GF-D8 (cell line): ENCODE data around the gene PIK3C2G.

Experiments
- DNase-seq: peaks from one replicate; lab custom pipeline; 2025; lab: John Stamatoyannopoulos, UW

Gene PIK3C2G

DNA sequence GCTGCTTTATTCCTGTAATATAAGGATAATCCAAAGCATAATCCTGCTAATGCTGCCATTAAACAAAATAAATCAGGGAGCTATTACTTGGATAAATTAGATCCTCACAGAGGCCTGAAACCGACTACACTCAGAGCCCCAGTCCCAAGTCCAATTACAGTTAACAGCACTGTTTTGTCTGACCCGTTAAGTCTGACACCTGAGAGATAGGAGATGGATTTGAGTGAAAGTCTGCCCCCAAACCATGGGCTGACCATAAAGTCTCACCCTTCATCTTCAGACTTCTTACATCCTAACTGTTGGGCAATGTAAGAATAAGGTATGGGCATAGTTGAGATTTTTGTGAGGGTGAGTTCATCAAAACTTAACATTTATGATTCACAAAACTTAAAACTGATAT is 294.8 kb downstream of the PIK3C2G start:
- no peak for DNase-seq

DNA sequence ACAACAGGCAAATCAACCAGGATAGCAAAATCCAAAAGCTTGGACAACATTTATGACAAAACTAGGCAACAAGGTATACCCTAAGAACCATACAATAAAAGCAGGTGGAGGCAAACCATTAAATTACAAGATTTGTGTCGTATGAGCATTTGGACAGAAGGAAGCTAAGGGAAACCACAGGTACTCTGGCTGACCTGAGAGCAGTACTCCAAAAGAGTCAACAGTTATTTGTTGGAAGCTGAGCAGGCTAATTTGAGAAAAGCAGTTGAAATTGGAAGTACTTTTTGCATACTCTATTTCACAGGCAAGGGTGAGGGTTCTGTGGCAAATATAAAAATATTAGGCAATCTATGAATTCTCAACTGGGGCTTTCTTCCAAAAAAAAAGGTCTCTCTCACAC is 297.9 kb downstream of the PIK3C2G start:
- no peak for DNase-seq

DNA sequence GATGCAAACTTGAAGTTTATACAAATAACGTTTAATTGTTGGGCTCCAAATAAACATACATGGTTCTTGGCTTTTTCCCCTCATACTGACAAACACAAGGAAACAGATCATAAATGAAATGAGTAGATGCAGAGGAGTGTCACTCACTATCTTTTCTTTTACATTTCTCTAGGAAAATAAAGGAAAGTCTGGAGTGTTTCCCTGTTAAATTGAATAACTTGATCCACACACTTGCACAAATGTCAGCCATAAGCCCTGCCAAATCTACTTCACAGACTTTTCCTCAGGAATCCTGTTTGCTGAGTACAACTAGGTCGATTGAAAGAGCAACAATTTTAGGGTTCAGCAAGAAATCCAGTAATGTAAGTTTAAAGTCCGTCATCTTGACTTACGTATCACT is 301.2 kb downstream of the PIK3C2G start:
- no peak for DNase-seq

DNA sequence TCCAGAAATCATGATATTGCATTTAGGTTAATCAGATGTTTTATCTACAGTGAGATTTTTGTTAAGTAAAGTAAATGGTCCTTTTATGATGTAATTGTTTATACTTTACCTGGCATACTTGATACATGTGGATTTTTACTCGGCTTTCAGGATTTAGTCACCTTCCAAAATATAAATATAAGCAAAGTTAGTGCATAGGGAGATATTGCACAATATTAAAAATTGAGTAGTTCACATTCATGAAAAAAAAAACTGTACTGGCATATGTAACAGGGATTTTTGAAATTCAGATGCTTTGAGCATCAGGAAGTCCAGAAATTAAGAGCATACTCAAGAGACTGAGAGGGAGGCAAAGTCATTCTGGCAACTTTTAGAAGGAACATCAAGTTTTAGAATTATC is 303.0 kb downstream of the PIK3C2G start:
- no peak for DNase-seq

DNA sequence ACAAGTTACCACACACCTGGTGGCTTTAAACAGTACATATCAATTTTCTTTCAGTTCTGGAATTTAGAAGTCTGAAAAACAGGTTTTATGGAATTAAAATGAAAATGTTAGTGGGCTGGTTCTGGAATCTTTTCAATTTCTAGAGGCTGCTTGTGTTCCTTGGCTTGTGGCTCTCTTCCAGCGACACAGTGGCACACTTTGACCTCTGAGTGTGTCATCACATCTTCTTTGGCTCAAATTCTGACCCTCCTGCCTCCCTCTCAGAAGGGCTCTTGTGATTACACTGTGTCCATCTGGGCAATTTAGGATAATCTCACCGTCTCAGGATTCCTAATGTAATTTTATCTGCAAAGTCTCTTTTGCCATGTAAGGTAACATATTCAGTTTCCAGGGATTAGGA is 306.5 kb downstream of the PIK3C2G start:
- DNase-seq: no peak

DNA sequence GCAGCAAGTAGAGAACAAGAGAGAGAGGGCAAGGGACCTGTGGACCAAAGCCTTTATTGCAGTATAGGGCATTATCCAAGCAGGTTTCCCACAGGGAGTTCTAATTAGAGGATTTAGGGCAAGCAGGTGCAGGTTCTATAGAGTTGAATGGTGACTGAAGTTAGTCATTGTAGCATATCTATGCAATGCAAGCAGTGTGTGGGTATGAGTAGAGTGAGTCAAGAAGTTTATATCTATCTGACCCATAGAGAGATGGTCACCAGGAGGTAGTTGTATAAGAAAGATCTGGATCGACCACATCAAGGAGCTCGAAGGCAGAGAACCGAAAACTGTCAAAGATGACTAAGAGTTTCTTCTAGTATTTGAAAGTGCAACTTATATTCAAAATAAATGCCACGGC is 309.2 kb downstream of the PIK3C2G start:
- DNase-seq: no peak

GRCh38 chr12:18576104-18576626 is 314.8 kb downstream of the PIK3C2G start:
- no peak for DNase-seq

GRCh38 chr12:18576648-18577047 is 315.3 kb downstream of the PIK3C2G start:
- DNase-seq: no peak

DNA sequence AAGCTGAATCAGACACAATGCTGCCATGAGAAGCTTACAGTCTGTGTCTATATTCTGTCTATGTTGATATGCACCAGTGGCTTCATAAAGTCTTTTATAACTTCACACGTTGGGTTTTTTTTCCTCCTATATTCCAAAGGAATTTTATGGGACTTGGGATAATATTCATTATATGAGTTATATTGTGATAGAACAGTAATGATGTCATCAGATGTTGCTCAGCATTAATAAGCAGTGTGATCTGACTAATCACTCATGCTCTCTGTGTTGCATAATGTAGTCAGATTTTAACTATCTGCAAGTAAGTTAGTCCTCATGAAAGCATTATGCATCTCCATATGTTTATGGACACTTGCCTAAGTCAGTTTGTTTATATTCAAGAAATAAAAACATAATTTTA is 316.9 kb downstream of the PIK3C2G start:
- no peak for DNase-seq

DNA sequence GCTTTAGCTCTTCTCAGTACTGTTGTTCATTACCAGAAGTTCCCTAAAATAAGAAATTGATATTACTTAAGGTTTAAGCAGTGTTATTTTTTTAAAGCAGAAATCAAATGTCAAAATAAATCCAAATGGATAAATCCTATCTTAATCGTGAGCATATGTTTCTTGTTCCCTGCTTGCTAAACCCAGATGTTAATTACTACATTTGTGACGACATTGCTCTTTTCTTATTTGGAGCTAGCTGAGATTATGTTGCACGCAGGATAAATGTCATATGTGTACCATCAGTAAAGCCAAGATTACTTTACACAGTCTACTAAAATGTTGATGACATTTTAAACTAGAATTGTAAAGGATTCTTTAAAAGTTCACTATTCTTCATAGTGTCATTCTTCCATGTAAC is 319.0 kb downstream of the PIK3C2G start:
- no peak for DNase-seq

DNA sequence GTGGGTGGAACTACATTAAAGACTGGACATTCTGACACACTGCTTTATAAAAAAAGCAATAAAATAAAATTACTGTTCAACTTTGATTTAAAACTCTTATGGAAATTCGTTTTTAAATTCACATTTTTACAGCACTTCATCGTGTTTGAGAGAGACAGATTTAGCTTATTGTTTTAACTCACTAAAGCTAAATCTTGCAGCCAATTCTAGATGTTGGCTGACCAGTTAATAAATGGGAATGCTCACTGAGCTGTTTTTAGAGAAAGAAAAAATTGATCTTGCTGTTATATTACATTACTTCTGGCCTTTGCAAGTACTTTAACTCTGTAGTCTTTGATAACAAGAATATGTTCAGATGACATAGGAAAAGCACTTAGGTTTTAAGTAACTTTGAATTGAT is 319.4 kb downstream of the PIK3C2G start:
- DNase-seq: no peak

DNA sequence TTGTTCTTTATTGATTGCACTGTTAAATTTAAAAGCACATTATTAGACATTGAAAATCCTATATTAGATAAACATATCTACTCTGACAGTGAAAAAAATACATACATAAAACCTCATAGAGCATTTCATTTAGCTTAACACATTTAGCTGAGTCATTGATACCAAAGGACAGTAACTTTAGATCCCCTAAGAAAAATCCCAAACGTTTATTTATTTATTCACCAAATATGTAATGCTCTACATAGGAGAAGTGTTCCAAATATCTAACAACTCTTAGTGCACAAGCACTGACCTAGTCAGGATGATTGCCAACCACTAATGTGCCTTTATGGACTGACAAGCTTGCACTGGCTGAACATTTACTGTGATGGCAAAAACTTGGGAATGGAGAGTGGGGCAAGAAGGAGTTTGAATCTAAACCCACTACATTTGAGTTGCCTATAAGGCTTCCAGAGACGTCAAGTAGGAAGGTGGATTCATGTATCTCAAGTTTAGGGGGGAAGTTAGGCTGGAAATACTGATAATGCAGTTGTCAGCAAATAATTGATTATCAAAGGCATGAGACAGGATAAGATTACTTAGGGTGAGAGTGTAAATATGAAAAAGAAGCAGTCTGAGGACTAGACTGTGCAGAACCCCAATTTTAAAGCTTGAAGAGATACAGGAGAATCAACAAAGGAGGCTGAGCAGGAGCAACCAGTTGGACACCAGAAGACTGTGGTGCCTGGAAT is 320.1 kb downstream of the PIK3C2G start:
- DNase-seq: no peak

- no peak for DNase-seq
These were observed 322.3 kb downstream of the PIK3C2G start for GRCh38 chr12:18583655-18584054.

DNA sequence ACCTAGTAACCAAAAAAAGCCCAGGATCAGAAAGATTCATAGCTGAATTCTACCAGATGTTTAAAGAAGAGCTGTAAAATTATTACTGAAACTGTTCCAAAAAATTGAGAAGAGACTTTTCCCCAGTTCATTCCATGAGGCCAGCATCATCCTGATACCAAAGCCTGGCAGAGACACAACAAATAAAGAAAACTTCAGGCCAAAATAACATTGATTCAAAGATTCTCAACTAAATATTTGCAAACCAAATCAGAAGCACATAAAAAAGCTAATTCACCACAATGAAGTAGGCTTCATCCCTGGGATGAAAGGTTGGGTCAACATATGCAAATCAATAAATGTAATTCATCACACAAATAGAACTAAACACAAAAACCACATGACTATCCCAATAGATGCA is 325.3 kb downstream of the PIK3C2G start:
- no peak for DNase-seq

DNA sequence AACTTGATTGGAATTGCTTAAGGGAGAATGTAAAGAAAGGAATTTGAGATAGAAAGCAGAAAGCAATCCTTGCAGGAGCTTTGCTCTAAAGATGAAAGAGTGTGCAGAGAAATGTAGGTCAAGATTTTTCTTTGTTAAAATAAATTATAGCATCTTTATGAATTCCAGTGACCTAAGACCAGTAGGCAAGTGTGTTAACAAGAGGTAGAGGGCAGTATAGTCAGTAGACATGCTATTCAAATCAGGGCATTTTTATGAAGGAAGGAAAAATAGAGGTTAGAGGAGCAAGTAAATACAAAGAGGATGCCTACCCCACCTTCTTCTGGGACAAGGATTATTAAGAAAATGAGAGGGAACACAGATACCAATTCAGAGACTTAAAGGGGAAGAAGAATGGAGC is 328.0 kb downstream of the PIK3C2G start:
- DNase-seq: no peak

GRCh38 chr12:18591473-18591872 is 330.2 kb downstream of the PIK3C2G start:
- no peak for DNase-seq

DNA sequence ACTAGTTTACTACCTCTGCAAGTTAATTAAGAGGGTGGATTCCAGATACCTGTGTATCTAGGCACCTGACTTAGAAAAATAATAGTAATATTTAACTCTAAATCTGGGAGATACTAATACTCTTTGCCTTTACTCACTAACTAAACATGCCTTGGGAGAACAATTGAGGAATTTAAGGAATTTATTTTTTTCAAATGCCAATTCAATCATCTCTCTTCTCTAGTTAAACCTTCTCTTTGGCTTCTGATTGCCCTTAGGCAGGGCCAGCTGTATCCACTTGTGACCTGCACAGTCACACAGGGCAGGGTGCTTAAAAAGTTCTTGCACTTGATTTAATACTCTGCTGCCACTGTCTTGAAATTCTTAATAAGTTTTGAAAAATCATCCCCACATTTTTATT is 334.1 kb downstream of the PIK3C2G start:
- DNase-seq: no peak

GRCh38 chr12:18601962-18602361 is 340.6 kb downstream of the PIK3C2G start:
- DNase-seq: no peak

DNA sequence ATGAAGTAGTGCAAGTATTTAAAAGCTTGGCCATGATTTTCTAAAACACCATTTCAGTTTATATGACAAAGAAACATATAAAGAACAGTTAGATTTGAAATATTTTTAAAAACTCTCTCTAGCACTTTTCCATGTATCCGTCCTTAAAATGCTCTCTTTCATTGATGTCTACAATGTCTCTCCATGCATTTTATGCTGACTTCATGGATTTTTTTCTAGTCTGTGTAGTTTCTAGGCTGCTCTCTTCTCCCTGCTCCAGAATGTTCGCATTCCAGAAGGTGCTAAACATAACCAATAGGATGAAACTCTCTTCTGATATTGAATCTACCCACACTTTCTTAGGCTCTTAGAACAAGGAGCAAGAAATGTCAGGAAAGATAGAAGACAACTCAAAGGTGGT is 351.7 kb downstream of the PIK3C2G start:
- DNase-seq: no peak

DNA sequence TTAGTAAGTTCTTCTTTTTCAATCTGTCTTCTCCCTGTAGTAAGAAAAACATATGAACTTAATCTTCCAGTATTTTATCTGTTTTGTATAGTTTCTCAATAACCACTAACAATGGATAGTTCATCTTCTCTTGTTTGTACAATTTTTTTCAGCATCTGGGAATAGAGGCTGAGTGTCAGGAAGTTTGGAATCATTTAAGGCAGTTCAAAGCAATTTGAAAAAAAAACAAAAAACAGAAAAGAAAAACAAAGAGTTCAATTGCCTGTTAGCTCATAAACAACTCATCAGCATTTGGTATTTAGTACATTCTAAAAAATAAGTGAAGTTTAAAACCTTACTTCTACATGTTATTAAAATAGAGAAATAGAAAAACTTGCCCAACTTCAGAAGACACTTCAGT is 359.7 kb downstream of the PIK3C2G start:
- DNase-seq: no peak

DNA sequence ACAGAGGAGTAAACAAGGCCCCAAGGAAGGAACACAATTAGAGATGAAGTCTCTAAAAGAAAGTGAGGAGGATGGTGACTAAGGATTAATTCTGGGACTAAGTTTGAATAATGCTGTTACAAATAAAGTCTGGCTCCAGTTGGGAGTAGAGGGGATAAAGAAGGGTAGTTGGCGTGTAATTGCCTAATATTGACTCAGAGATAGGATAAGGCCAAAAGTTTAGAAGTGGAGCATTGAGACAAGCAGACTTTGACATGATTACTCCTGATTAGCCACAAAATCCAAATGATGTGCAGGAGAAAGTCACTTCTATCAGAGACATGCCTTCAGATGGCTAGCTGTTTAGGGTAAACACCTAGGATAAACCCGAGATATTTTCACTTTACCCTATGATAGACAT is 368.1 kb downstream of the PIK3C2G start:
- DNase-seq: no peak

DNA sequence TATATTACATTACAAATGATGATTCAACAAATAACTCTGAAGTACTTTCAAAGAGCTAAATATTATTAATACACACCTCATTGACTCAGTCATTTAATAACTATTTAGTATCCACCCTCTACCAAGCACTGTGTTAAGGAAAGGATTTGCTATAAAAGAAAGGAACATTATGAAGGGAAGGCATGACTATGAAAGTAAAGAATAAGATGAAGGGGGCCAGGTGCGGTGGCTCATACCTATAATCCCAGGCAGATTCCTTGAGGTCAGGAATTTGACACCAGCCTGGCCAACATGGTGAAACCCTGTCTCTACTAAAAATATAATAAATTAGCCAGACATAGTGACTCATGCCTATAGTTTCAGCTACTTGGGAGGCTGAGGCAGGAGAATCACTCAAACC is 368.6 kb downstream of the PIK3C2G start:
- no peak for DNase-seq

DNA sequence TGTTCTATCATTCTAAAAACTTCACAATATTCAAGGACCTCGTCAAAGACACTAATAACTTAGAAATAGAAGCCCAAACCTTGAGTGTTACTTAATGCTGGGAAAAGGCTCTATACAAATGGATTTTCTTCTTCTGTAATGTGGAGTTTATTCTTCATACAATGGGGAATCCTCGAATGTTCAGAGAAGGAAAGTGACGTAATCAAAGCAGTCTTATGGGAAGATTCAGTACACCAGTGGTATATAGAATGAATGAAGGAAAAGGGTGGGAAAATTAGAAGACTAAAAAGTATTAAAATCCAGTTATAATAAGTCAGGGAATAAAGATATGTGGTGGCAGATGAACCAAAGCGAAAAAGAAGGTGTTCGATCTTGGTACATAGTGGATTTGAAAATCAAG is 370.0 kb downstream of the PIK3C2G start:
- DNase-seq: no peak

GRCh38 chr12:18632848-18633247 is 371.5 kb downstream of the PIK3C2G start:
- DNase-seq: no peak
